ENCODE measurements around the gene NKAIN2. TPM values are rescaled to one million over a fixed set of nuclear protein-coding genes. Genes with fewer than 3 reads are reported as not detected.
A peak's percentile ranks its signal among the peaks of the same experiment; 100 is the strongest.

Gene NKAIN2
- total and polyA plus RNA-seq, 8 donors: 9.5 to 23.4 (median 18.9) TPM; not detected in 2

DNA sequence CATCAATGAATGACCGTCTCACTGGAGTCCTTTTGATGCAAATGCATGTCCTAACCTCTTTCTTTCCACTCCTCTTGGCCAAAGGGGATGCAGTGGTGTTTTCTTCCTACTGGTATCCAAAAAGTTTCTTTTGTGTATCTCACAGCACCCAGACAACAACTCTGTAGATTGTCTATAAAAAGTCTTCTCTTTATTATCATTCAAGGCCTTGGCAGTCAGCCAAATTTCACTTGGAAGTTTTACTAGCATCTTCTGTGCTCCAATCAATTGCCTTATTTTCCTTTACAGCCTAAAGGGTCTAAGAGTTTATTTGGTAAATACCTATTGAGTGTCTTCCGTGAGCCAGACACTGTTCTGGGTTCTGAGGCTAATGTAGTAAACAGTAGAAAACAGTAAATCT lies 1008.4 kb downstream of the NKAIN2 start:
- H3K27ac ChIP-seq: no peak overlapping the region
- TF ChIP-seq, protein P1, sequence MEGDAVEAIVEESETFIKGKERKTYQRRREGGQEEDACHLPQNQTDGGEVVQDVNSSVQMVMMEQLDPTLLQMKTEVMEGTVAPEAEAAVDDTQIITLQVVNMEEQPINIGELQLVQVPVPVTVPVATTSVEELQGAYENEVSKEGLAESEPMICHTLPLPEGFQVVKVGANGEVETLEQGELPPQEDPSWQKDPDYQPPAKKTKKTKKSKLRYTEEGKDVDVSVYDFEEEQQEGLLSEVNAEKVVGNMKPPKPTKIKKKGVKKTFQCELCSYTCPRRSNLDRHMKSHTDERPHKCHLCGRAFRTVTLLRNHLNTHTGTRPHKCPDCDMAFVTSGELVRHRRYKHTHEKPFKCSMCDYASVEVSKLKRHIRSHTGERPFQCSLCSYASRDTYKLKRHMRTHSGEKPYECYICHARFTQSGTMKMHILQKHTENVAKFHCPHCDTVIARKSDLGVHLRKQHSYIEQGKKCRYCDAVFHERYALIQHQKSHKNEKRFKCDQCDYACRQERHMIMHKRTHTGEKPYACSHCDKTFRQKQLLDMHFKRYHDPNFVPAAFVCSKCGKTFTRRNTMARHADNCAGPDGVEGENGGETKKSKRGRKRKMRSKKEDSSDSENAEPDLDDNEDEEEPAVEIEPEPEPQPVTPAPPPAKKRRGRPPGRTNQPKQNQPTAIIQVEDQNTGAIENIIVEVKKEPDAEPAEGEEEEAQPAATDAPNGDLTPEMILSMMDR (IDR thresholded peaks at IDR 0.05): no peak
- ATAC-seq (no peak), DNase-seq (no peak)
- intact Hi-C loops (cut with DNase I): no loop called here
- H3K27me3 ChIP-seq: no peaks in the 10 kb centered on the region
- no peaks in the 10 kb centered on the region for H3K9me3 ChIP-seq
- H3K36me3 ChIP-seq: no peaks in the 10 kb centered on the region
- H3K4me3 ChIP-seq: no peak overlapping the region
- H3K4me1 ChIP-seq: no peaks in the 10 kb centered on the region

DNA sequence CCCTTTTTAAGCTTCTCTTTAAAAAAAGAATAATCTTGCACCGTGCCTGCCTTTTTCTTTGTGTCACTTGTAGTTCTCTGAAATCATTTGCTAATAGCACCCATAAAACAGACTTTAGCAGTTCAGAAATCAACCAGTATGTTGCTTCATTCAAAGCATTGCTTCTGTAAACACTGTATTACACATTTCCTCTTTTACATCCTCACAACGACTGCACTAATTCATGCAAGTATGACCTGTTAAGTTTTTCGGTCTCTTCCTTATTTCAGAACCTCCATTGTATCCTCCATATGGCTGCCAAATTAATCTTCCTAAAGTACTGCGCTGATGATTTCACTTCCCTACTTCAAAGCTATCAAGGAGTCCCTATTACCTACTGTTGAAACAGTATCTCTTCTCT lies 1015.7 kb downstream of the NKAIN2 start:
- intact Hi-C loops (cut with DNase I): no loop called here
- no peak for DNase-seq
- Histone ChIP-seq H3K4me3 (no peak overlapping the region), H3K4me1 (no peaks in the 10 kb centered on the region), H3K9me3 (no peaks in the 10 kb centered on the region), H3K27me3 (no peaks in the 10 kb centered on the region), H3K36me3 (no peaks in the 10 kb centered on the region), H3K27ac (peak overlapping the region in 1 of 2 donors; percentile 51)
- ATAC-seq: peak; percentile 16
- TF ChIP-seq, protein P1 (IDR thresholded peaks at IDR 0.05): no peak

DNA sequence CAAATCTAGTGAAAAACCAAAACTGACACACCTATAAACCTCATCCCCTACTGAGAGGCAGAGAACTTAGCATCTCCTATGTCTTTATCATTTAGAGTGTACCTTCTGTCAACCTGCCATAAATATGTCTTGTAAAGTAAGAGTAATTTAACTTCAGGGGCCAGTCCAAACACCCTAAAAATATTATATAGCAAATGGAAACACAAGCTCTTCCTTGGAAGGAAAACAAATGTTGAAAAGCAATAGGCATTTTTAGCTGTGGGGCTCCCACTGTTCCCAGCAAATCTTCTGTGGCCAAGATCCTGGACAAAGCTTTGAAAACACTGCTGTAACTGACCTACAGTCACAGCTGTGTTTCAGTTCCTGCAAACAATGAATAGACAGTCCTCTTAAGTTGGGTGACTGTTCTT lies 1018.5 kb downstream of the NKAIN2 start:
- DNase-seq (no peak), ATAC-seq (no peak)
- Histone ChIP-seq H3K36me3 (no peaks in the 10 kb centered on the region), H3K4me1 (no peaks in the 10 kb centered on the region), H3K4me3 (no peak overlapping the region), H3K27ac (no peak overlapping the region), H3K27me3 (no peaks in the 10 kb centered on the region), H3K9me3 (no peaks in the 10 kb centered on the region)
- TF ChIP-seq, protein P1 (IDR thresholded peaks at IDR 0.05): no peak
- intact Hi-C loops (cut with DNase I): no loop called here

DNA sequence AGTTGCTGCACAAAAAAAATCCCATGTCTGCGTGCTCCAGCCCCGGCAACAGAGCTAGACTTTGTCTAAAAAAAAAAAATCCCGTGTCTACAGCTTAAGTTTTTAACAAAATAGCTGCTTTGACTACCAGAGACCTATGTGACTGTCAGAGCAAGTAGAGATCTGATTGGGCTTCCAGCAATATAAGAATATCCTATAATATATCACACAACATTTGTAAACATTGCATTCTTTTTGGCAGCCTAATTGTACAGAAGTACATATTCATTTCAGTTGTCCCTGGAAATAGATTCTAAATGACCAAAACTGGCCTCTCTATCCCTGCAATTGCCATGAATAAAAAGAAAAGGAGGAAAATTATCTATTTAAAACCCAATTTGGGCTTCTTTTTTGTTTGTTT lies 1019.1 kb downstream of the NKAIN2 start:
- no peaks in the 10 kb centered on the region for H3K27me3 ChIP-seq
- H3K9me3 ChIP-seq: no peaks in the 10 kb centered on the region
- TF ChIP-seq, protein P1 (IDR thresholded peaks at IDR 0.05): no peak
- intact Hi-C loops (cut with DNase I): no loop called here
- H3K27ac ChIP-seq: no peak overlapping the region
- no peak overlapping the region for H3K4me3 ChIP-seq
- no peaks in the 10 kb centered on the region for H3K36me3 ChIP-seq
- no peak for ATAC-seq
- H3K4me1 ChIP-seq: no peaks in the 10 kb centered on the region
- DNase-seq: no peak

DNA sequence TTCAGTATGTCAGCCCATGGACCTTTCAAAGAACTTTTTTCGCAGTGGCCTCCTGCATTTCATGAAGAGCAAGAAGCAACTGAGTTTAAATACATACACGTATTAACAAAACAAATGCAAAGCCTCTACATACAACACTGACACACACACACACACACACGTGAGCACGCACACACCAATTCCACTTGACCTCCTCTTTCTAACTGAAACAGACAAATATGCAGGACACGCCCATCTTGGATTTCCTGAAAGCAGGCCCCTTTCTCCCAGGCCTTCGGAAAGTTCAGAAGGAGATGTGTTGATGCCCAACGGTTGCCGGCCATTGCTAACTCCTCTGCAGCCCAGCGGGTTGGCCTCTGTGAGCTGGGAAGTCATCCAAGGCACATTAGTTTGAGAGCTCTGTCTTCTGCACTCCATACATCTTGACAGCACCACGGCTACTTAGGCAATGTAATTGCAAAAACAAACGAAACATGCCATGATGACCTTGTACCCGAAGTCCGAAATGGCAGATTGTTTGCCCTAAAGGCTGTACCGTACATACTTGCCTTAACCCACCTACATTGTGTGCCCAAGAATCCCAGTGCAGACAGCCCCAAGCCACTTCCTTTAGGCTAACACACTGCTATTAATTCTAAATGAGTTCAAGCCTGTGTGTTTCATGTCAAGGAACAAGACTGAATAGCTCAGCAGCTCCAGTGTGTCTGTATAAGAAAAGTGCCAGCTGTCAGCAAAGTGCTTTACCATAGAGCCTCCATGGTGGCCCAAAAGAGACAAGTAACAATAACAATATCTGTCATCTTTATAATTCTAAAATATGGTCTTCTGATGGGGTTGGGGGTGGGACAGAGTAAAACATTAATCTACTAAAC lies 1019.8 kb downstream of the NKAIN2 start:
- Histone ChIP-seq H3K27me3 (no peaks in the 10 kb centered on the region), H3K9me3 (no peaks in the 10 kb centered on the region), H3K36me3 (no peaks in the 10 kb centered on the region), H3K4me3 (no peak overlapping the region), H3K27ac (no peak overlapping the region), H3K4me1 (no peaks in the 10 kb centered on the region)
- ATAC-seq (peak; percentile 40), DNase-seq (peak in 2 of 4 donors; percentile 91 to 92)
- intact Hi-C loops (cut with DNase I): no loop called here
- TF ChIP-seq, protein P1 (IDR thresholded peaks at IDR 0.05): no peak
